ENCODE results near the gene LTB. TPM values are rescaled to one million over a fixed set of nuclear protein-coding genes. Genes with fewer than 3 reads are reported as not detected.

LTB gene
- total and polyA plus RNA-seq, 9 of the 15 experiments (the other 6 are each of a cell fraction or from before 2014, with no cell fraction given) = 0.07 to 0.51 TPM; not detected in 7

- POLR2A ChIA-PET = interaction anchor here (0.6 to 5.8 kb wide), 13 partner anchors 10 to 239 kb away, joined by 3 to 38 read pairs (median 4); partner anchors contain the start of genes ATP6V1G2, DDX39B, NFKBIL1 and PRRC2A
- peak; percentile 69 for FAIRE-seq
- Histone ChIP-seq H3K27me3 (ENCODE audit: control insufficient read depth in 2 of 2, insufficient read depth in 2 of 2, low read length in 2 of 2) (no peaks in the 10 kb centered on the region), H3K27ac (ENCODE audit: extremely low read depth, low read depth, low read length) (peak overlapping the region; percentile 41), H3K9me3 (replicated peaks; ENCODE audit: control insufficient read depth, insufficient read depth, low read depth, low read length) (no peaks in the 10 kb centered on the region), H2AFZ (ENCODE audit: low read depth, low read length) (no peak overlapping the region), H3K4me3 (no peak overlapping the region), H3K4me1 (replicated peaks in 1 of 2; ENCODE audit: control insufficient read depth in 2 of 2, insufficient read depth in 2 of 2, low read length in 2 of 2) (peaks cover 47 to 62% of the 10 kb centered on the region in 2 experiments), H3K9ac (ENCODE audit: insufficient read depth in 1 of 2, low read depth in 2 of 2, low read length in 2 of 2) (peak overlapping the region; percentile 6 to 77; a peak in 2 of 4 replicates), H3K4me2 (ENCODE audit: insufficient read depth, low read length) (peak overlapping the region; percentile 17; the same call in 1 of the 2 replicates), H3K79me2 (ENCODE audit: control insufficient read depth, insufficient read depth, low read length) (no peaks in the 10 kb centered on the region), H4K20me1 (replicated peaks; ENCODE audit: control insufficient read depth, insufficient read depth, low read length) (no peaks in the 10 kb centered on the region), H3K36me3 (ENCODE audit: control insufficient read depth, insufficient read depth, low read length) (peaks cover 55% of the 10 kb centered on the region), H3K9me1 (ENCODE audit: control insufficient read depth, insufficient read depth, low read length) (peaks cover 6% of the 10 kb centered on the region)
- in situ Hi-C loops (cut with MboI) (no loop called here), intact Hi-C loops (cut with micrococcal nuclease) (no loop called here)
- ATAC-seq = peak; percentile 26
- CTCF ChIA-PET (ENCODE audit: low intra/inter-chr PET ratio) = interaction anchor here (0.5 kb wide), 1 partner anchor 22 kb away, joined by 3 read pairs; no protein-coding TSS in a partner anchor
- peak; percentile 65 to 83 (median 72) for DNase-seq (ENCODE audit: extremely low read depth in 1 of 4, low spot score in 3 of 4)
- BruUV-seq (replicated peaks) = no TSS peak
- WGBS (ENCODE audit: insufficient coverage, low coverage, missing lambda C conversion rate) = 39% methylated on average over 14 of the region's 14 CpGs
- peak in 1 of 2 experiments; percentile 31; a peak in 2 of 4 replicates for TF ChIP-seq TRIM24 (IDR thresholded peaks at IDR 0.05)
- TF ChIP-seq, protein P1, sequence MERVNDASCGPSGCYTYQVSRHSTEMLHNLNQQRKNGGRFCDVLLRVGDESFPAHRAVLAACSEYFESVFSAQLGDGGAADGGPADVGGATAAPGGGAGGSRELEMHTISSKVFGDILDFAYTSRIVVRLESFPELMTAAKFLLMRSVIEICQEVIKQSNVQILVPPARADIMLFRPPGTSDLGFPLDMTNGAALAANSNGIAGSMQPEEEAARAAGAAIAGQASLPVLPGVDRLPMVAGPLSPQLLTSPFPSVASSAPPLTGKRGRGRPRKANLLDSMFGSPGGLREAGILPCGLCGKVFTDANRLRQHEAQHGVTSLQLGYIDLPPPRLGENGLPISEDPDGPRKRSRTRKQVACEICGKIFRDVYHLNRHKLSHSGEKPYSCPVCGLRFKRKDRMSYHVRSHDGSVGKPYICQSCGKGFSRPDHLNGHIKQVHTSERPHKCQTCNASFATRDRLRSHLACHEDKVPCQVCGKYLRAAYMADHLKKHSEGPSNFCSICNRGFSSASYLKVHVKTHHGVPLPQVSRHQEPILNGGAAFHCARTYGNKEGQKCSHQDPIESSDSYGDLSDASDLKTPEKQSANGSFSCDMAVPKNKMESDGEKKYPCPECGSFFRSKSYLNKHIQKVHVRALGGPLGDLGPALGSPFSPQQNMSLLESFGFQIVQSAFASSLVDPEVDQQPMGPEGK (CRISPR knock-in tag; IDR thresholded peaks at IDR 0.05; ENCODE audit: borderline replicate concordance) = peak; percentile 86; the same call in 1 of the 2 replicates
- 0 out of 2 replicates have a peak, but pooled peaks have one; percentile 30 for TF ChIP-seq ATF6 (CRISPR knock-in tag; IDR thresholded peaks at IDR 0.05)
- TF ChIP-seq, protein P2, sequence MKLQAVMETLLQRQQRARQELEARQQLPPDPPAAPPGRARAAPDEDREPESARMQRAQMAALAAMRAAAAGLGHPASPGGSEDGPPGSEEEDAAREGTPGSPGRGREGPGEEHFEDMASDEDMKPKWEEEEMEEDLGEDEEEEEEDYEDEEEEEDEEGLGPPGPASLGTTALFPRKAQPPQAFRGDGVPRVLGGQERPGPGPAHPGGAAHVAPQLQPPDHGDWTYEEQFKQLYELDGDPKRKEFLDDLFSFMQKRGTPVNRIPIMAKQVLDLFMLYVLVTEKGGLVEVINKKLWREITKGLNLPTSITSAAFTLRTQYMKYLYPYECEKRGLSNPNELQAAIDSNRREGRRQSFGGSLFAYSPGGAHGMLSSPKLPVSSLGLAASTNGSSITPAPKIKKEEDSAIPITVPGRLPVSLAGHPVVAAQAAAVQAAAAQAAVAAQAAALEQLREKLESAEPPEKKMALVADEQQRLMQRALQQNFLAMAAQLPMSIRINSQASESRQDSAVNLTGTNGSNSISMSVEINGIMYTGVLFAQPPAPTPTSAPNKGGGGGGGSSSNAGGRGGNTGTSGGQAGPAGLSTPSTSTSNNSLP (IDR thresholded peaks at IDR 0.05; ENCODE audit: borderline replicate concordance, low read depth, low read length) = no peak
- TF ChIP-seq RAD51 (IDR thresholded peaks at IDR 0.05; ENCODE audit: borderline replicate concordance, low read depth) = no peak
- no peak for TF ChIP-seq HCFC1 (IDR thresholded peaks at IDR 0.05; ENCODE audit: low read depth, low read length)
- no peak for TF ChIP-seq GATAD2B (IDR thresholded peaks at IDR 0.05; ENCODE audit: borderline replicate concordance)
- peak in 1 of 2 experiments; percentile 78; a peak in 1 of 4 replicates for TF ChIP-seq KDM4B (IDR thresholded peaks at IDR 0.05; ENCODE audit: borderline replicate concordance in 2 of 2, low read depth in 1 of 2)
- TF ChIP-seq ZBTB7A (IDR thresholded peaks at IDR 0.05; ENCODE audit: borderline replicate concordance, control insufficient read depth, low read depth, low read length) = peak; percentile 72; the same call in 1 of the 2 replicates
- TF ChIP-seq, protein P3, sequence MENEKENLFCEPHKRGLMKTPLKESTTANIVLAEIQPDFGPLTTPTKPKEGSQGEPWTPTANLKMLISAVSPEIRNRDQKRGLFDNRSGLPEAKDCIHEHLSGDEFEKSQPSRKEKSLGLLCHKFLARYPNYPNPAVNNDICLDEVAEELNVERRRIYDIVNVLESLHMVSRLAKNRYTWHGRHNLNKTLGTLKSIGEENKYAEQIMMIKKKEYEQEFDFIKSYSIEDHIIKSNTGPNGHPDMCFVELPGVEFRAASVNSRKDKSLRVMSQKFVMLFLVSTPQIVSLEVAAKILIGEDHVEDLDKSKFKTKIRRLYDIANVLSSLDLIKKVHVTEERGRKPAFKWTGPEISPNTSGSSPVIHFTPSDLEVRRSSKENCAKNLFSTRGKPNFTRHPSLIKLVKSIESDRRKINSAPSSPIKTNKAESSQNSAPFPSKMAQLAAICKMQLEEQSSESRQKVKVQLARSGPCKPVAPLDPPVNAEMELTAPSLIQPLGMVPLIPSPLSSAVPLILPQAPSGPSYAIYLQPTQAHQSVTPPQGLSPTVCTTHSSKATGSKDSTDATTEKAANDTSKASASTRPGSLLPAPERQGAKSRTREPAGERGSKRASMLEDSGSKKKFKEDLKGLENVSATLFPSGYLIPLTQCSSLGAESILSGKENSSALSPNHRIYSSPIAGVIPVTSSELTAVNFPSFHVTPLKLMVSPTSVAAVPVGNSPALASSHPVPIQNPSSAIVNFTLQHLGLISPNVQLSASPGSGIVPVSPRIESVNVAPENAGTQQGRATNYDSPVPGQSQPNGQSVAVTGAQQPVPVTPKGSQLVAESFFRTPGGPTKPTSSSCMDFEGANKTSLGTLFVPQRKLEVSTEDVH (IDR thresholded peaks at IDR 0.05; ENCODE audit: low read depth, partially characterized antibody) = peak; percentile 46
- TF ChIP-seq ZNF316 (IDR thresholded peaks at IDR 0.05) = peak; percentile 77
Measured at GRCh38 chr6:31558631-31559500, 23.4 kb downstream of the LTB start.

All from K562 (cell line).